ENCODE measurements around the gene NCMAP. TPM values are rescaled to one million over a fixed set of nuclear protein-coding genes. Genes with fewer than 3 reads are reported as not detected.
A peak's percentile ranks its signal among the peaks of the same experiment; 100 is the strongest.

The NCMAP gene
- total and polyA plus RNA-seq, 2 of the 8 experiments (the other 6 are each of a cell fraction or from before 2014, with no cell fraction given) = 0.21 to 0.39 TPM

DNA sequence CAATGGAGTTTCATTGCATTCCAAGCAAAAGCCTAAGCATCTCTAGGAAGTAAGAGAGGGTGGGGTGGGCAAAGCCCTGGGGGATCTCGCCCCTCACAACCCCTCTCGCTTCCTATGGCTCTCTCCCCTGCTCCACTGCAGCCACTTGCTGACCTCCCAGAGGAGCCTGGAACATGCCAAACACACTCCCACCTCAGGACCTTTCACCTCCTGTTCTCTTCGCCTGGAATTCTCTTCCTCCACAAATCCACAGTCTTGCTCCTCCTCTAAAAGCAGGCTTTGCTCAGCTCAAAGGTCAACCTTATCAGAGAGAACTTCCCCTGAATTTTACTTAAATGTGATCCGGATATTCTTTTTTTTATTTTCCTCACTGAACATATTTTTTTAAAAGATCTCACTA lies 66.3 kb downstream of the NCMAP start:
- Histone ChIP-seq H3K56ac (replicated peaks; ENCODE audit: insufficient read length, low read depth, low read length) (no peak overlapping the region), H3K9ac (replicated peaks in 1 of 4; ENCODE audit: extremely low read depth in 1 of 4, low read depth in 3 of 4, low read length in 3 of 4) (no peak overlapping the region), H4K5ac (ENCODE audit: insufficient read length, low read depth, low read length) (no peak overlapping the region), H4K20me1 (replicated peaks in 1 of 2; ENCODE audit: control insufficient read depth in 1 of 2, insufficient read depth in 2 of 2, low read length in 2 of 2) (no peaks in the 10 kb centered on the region), H2BK120ac (replicated peaks; ENCODE audit: low read depth, low read length) (no peak overlapping the region), H2AFZ (ENCODE audit: low read length) (0 out of 2 replicates have a peak overlapping the region, but pooled peaks have one; percentile 49), H3K23ac (ENCODE audit: insufficient read length) (no peak overlapping the region), H4K91ac (replicated peaks; ENCODE audit: insufficient read length, low read length) (no peak overlapping the region), H3K27me3 (replicated peaks in 1 of 4; ENCODE audit: control insufficient read depth in 3 of 4, extremely low read depth in 1 of 4, insufficient read depth in 3 of 4, low read length in 3 of 4) (no peaks in the 10 kb centered on the region), H4K8ac (ENCODE audit: extremely low read depth, insufficient read depth, low read length) (no peak overlapping the region), H3K23me2 (ENCODE audit: low read depth, low read length) (no peaks in the 10 kb centered on the region), H2BK5ac (ENCODE audit: low read depth, low read length) (no peak overlapping the region), H3K27ac (ENCODE audit: low read depth, low read length) (no peak overlapping the region), H2BK12ac (ENCODE audit: low read depth, low read length) (no peak overlapping the region), H2BK20ac (ENCODE audit: low read length) (no peak overlapping the region), H3K79me2 (ENCODE audit: control insufficient read depth in 1 of 2, insufficient read depth in 2 of 2, low read length in 2 of 2) (no peaks in the 10 kb centered on the region), H3K4me3 (ENCODE audit: extremely low read depth in 1 of 4, insufficient read depth in 2 of 4, low read depth in 3 of 4, low read length in 4 of 4) (no peak overlapping the region), H2AK5ac (ENCODE audit: low read depth, low read length) (no peak overlapping the region), H3K18ac (ENCODE audit: extremely low read depth, low read length) (no peak overlapping the region), H3K4ac (replicated peaks; ENCODE audit: insufficient read length, low read depth, low read length) (no peak overlapping the region), H3K36me3 (ENCODE audit: control insufficient read depth in 2 of 4, insufficient read depth in 4 of 4, low read length in 3 of 4) (no peaks in the 10 kb centered on the region), H2BK15ac (ENCODE audit: low read length) (no peak overlapping the region), H3K14ac (ENCODE audit: insufficient read length) (no peak overlapping the region), H3K79me1 (ENCODE audit: low read depth, low read length) (no peaks in the 10 kb centered on the region), H3K9me3 (ENCODE audit: insufficient read depth in 2 of 2, low read depth in 1 of 2, low read length in 1 of 2) (no peaks in the 10 kb centered on the region), H3K4me1 (replicated peaks in 1 of 4; ENCODE audit: control insufficient read depth in 3 of 4, insufficient read depth in 4 of 4, low read length in 3 of 4) (no peaks in the 10 kb centered on the region), H3K4me2 (ENCODE audit: insufficient read depth in 1 of 2, low read depth in 2 of 2, low read length in 2 of 2) (no peak overlapping the region)
- ChIA-PET CTCF (ENCODE audit: partially characterized antibody) (interaction anchor here (1.0 kb wide), 1 partner anchor 35 kb away, joined by 4 read pairs; no protein-coding TSS in a partner anchor), POLR2A (ENCODE audit: partially characterized antibody) (no interaction called here)
- no peak for TF ChIP-seq SIX5 (IDR thresholded peaks at IDR 0.05; ENCODE audit: low read depth, low read length)
- no peak for TF ChIP-seq RBBP5 (IDR thresholded peaks at IDR 0.05; ENCODE audit: borderline replicate concordance, low read depth, low read length)
- TF ChIP-seq CBX8 (IDR thresholded peaks at IDR 0.05; ENCODE audit: borderline replicate concordance, low read depth, low read length) = no peak
- no peak for DNase-seq (ENCODE audit: low read depth in 1 of 2, low spot score in 2 of 2)
- 89% methylated on average over 4 of the region's 4 CpGs; no CpG with 5 or more reads in 1 of the 2 experiments for WGBS, 2 experiments (ENCODE audit: extremely low coverage in 1 of 2, insufficient coverage in 1 of 2, insufficient read length in 1 of 2, insufficient replicate concordance in 2 of 2, low coverage in 1 of 2, low lambda C conversion rate in 2 of 2, missing lambda C conversion rate in 1 of 2)
- FAIRE-seq = no peak

All from H1 (cell line).